GM23338 (cell line): ENCODE data around the gene MYO1D. TPM values are rescaled to one million over a fixed set of nuclear protein-coding genes. Genes with fewer than 3 reads are reported as not detected.

Experiments used
- ATAC-seq: fragments of 200-7000 bp; cut with Tn5 transposase; 3 replicates; pipeline ENCODE4 v1.9.1; 2020
- DNase-seq: peaks from one replicate; pipeline ENCODE4 v3.0.0-alpha.2; 2015; ENCODE audit warnings: low spot score
- H2AFZ ChIP-seq: fragments of 200-600 bp; sonication (generic); 2 replicates; pipeline ENCODE4 v1.8.0; 2016; ENCODE audit warnings: antibody characterized with exemption, mild to moderate bottlenecking, moderate library complexity
- H3F3A ChIP-seq: fragments of 200-600 bp; sonication (generic); replicated peaks from 2 replicates; pipeline ENCODE4 v1.8.0; 2017; ENCODE audit warnings: antibody characterized with exemption, mixed run types, low read depth
- H3K27ac ChIP-seq: fragments of 200-600 bp; sonication (generic); 2 replicates; pipeline ENCODE4 v1.6.1; 2016; ENCODE audit warnings: low read depth
- H3K27me3 ChIP-seq: fragments of 200-600 bp; sonication (generic); 2 replicates; pipeline ENCODE4 v1.8.0; 2016; ENCODE audit warnings: mild to moderate bottlenecking, mixed run types, moderate library complexity; ENCODE audit not compliant: insufficient read depth
- H3K36me3 ChIP-seq: fragments of 200-600 bp; sonication (generic); 2 replicates; pipeline ENCODE4 v1.8.0; 2016; ENCODE audit warnings: mild to moderate bottlenecking; ENCODE audit not compliant: insufficient read depth
- H3K4me1 ChIP-seq: fragments of 200-600 bp; sonication (generic); 2 replicates; pipeline ENCODE4 v1.8.0; 2016; ENCODE audit warnings: mild to moderate bottlenecking, moderate library complexity; ENCODE audit not compliant: insufficient read depth
- H3K4me2 ChIP-seq: fragments of 200-600 bp; sonication (generic); 2 replicates; pipeline ENCODE4 v1.7.1; 2017; ENCODE audit warnings: mixed run types
- H3K4me3 ChIP-seq: fragments of 200-600 bp; sonication (generic); 2 replicates; pipeline ENCODE4 v1.6.1; 2016; ENCODE audit warnings: mixed run types
- H3K79me2 ChIP-seq: fragments of 200-600 bp; sonication (generic); replicated peaks from 2 replicates; pipeline ENCODE4 v1.8.0; 2017; ENCODE audit warnings: mild to moderate bottlenecking; ENCODE audit not compliant: insufficient read depth
- H3K9me2 ChIP-seq: fragments of 200-600 bp; sonication (generic); 2 replicates; pipeline ENCODE4 v1.8.0; 2017; ENCODE audit not compliant: insufficient read depth
- H4K20me1 ChIP-seq: fragments of 200-600 bp; sonication (generic); replicated peaks from 2 replicates; pipeline ENCODE4 v1.8.0; 2017; ENCODE audit warnings: mild to moderate bottlenecking; ENCODE audit not compliant: insufficient read depth
- H3K27ac Mint-ChIP-seq: 2 replicates; pipeline ENCODE4 v1.8.0; 2020; ENCODE audit warnings: inconsistent platforms, mild to moderate bottlenecking, moderate library complexity, mixed read lengths
- H3K27me3 Mint-ChIP-seq: 3 replicates; pipeline ENCODE4 v1.8.0; 2022; ENCODE audit warnings: low read depth, mild to moderate bottlenecking, moderate library complexity, mixed read lengths, inconsistent platforms; ENCODE audit not compliant: insufficient read depth, poor library complexity
- H3K36me3 Mint-ChIP-seq: 3 replicates; pipeline ENCODE4 v1.8.0; 2021; ENCODE audit warnings: low read depth, mild to moderate bottlenecking, inconsistent platforms, moderate library complexity, mixed read lengths
- H3K4me1 Mint-ChIP-seq: 3 replicates; pipeline ENCODE4 v1.8.0; 2020; ENCODE audit warnings: mild to moderate bottlenecking, inconsistent platforms, mixed read lengths
- H3K4me3 Mint-ChIP-seq: 3 replicates; pipeline ENCODE4 v1.8.0; 2021; ENCODE audit warnings: moderate library complexity, mild to moderate bottlenecking, inconsistent platforms, mixed read lengths
- H3K9me3 Mint-ChIP-seq: 3 replicates; pipeline ENCODE4 v1.8.0; 2020; ENCODE audit warnings: moderate library complexity, mild to moderate bottlenecking, inconsistent platforms, mixed read lengths
- EZH2 ChIP-seq: fragments of 200-600 bp; sonication (generic); IDR thresholded peaks from one replicate; pipeline ENCODE4 v1.8.0; 2017; ENCODE audit warnings: antibody characterized with exemption, mild to moderate bottlenecking, low read depth; ENCODE audit not compliant: unreplicated experiment
- JUNB ChIP-seq: IDR thresholded peaks from one replicate; pipeline ENCODE4 v1.6.1; 2016; ENCODE audit warnings: antibody characterized with exemption; ENCODE audit not compliant: unreplicated experiment
- NANOG ChIP-seq: IDR thresholded peaks from 2 replicates; pipeline ENCODE4 v1.6.1; 2016; ENCODE audit warnings: antibody characterized with exemption, borderline replicate concordance
- POLR2AphosphoS5 ChIP-seq: IDR thresholded peaks from 2 replicates; pipeline ENCODE4 v1.6.1; 2016; ENCODE audit warnings: antibody characterized with exemption, low read depth
- REST ChIP-seq: IDR thresholded peaks from one replicate; pipeline ENCODE4 v1.6.1; 2018; ENCODE audit warnings: antibody characterized with exemption; ENCODE audit not compliant: unreplicated experiment
- ZNF331 ChIP-seq: fragments of 250-450 bp; sonication (Bioruptor Pico); IDR thresholded peaks from 2 replicates; pipeline ENCODE4 v1.5.0; 2020; ENCODE audit warnings: low read depth, mild to moderate bottlenecking, moderate library complexity
- polyA plus RNA-seq: library from polyadenylated mRNA; unstranded; fragments of >200 nt; fragmentation: Nextera tagmentation; extraction: Ambion mirVana; gene quantifications from 2 replicates; pipeline ENCODE4 v1.2.1, GENCODE V29; 2016
- total RNA-seq: library from RNA; depleted of rRNA; stranded (reverse); fragments of >200 nt; shearing (Covaris generic); gene quantifications from 2 replicates; pipeline ENCODE4 v1.2.3, GENCODE V29; 2014
- TF ChIP-seq, protein P1 (sequence below), 2 experiments: fragments of 200-600 bp in 1 of 2; sonication (generic) in 1 of 2; conservative IDR thresholded peaks; 2 replicates each; pipeline versions ENCODE4 v1.5.1 to v1.6.1; 2016 to 2017; ENCODE audit warnings: antibody characterized with exemption in 2 of 2, low read depth in 2 of 2, mild to moderate bottlenecking in 2 of 2, moderate library complexity in 1 of 2
- TF ChIP-seq, protein P2 (sequence below): IDR thresholded peaks from 2 replicates; pipeline ENCODE4 v1.6.1; 2016; ENCODE audit warnings: antibody characterized with exemption

MYO1D gene
- total and polyA plus RNA-seq, 2 experiments from 2014 or later = 8.6 to 28.6 TPM

DNA sequence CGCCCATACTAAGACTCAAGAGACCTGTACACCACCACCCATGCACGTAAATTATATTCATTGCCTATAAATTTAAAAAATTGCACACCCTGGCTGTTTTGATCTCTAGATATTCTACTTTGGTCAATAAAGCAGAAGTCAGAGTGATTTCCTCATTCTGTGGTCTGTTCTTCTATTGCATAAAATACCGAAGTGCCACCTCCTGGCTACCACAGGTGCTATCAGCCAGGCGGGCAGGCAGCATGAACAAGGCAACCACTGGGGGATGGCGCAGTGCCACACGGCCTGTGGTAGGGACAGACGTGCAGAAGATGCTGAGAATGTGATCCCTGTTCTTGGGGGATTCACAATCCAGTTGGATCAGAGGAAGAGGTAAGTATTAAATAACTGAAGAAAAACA is 267.8 kb downstream of the MYO1D start:
- no peaks in the 10 kb centered on the region; the same call in 2 of the 3 replicates for H3K9me3 Mint-ChIP-seq
- H3K4me3 Mint-ChIP-seq = no peak overlapping the region
- Histone ChIP-seq H3K4me2 (no peak overlapping the region), H4K20me1 (no peaks in the 10 kb centered on the region), H3F3A (no peaks in the 10 kb centered on the region), H3K4me1 (0 out of 2 replicates have a peak, but pooled peaks cover 7% of the 10 kb centered on the region), H3K27ac (no peak overlapping the region), H3K27me3 (no peaks in the 10 kb centered on the region), H3K36me3 (no peaks in the 10 kb centered on the region), H3K79me2 (no peaks in the 10 kb centered on the region), H3K9me2 (no peaks in the 10 kb centered on the region), H2AFZ (no peak overlapping the region), H3K4me3 (no peak overlapping the region)
- H3K27ac Mint-ChIP-seq = no peak overlapping the region
- TF ChIP-seq EZH2 (no peak), REST (no peak), POLR2AphosphoS5 (no peak), NANOG (no peak), JUNB (no peak), ZNF331 (CRISPR knock-in tag) (no peak)
- TF ChIP-seq, protein P1, sequence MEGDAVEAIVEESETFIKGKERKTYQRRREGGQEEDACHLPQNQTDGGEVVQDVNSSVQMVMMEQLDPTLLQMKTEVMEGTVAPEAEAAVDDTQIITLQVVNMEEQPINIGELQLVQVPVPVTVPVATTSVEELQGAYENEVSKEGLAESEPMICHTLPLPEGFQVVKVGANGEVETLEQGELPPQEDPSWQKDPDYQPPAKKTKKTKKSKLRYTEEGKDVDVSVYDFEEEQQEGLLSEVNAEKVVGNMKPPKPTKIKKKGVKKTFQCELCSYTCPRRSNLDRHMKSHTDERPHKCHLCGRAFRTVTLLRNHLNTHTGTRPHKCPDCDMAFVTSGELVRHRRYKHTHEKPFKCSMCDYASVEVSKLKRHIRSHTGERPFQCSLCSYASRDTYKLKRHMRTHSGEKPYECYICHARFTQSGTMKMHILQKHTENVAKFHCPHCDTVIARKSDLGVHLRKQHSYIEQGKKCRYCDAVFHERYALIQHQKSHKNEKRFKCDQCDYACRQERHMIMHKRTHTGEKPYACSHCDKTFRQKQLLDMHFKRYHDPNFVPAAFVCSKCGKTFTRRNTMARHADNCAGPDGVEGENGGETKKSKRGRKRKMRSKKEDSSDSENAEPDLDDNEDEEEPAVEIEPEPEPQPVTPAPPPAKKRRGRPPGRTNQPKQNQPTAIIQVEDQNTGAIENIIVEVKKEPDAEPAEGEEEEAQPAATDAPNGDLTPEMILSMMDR (conservative IDR thresholded peaks at IDR 0.05; ENCODE audit: low read depth in 2 of 2) = peak in 1 of 2 experiments; percentile 53; a peak in 2 of 4 replicates
- TF ChIP-seq, protein P2, sequence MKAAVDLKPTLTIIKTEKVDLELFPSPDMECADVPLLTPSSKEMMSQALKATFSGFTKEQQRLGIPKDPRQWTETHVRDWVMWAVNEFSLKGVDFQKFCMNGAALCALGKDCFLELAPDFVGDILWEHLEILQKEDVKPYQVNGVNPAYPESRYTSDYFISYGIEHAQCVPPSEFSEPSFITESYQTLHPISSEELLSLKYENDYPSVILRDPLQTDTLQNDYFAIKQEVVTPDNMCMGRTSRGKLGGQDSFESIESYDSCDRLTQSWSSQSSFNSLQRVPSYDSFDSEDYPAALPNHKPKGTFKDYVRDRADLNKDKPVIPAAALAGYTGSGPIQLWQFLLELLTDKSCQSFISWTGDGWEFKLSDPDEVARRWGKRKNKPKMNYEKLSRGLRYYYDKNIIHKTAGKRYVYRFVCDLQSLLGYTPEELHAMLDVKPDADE = no peak
- DNase-seq (no peak), ATAC-seq (peak; percentile 45)
- no peaks in the 10 kb centered on the region for H3K36me3 Mint-ChIP-seq
- no peaks in the 10 kb centered on the region; the same call in 2 of the 3 replicates for H3K4me1 Mint-ChIP-seq
- H3K27me3 Mint-ChIP-seq = no peaks in the 10 kb centered on the region

DNA sequence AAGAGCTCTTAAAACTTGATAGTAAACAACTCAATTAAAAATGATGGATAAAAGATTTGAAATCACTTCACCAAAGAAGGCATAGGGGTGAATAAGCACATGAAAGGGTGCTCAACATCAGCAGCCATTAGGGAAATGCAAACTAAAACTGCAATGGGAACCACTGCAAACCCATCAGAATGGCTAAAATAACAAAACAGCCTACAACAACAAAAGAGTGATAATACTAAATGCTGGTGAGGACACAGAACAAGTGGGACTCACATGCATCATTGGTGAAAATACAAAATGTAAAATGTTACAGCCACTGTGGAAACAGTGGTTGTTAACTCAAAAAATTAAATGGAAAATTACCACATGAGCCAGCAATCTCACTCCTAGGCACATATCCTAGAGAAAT is 268.7 kb downstream of the MYO1D start:
- ATAC-seq = no peak
- H3K36me3 Mint-ChIP-seq = no peaks in the 10 kb centered on the region
- no peak overlapping the region for H3K4me3 Mint-ChIP-seq
- TF ChIP-seq, protein P1 (conservative IDR thresholded peaks at IDR 0.05; ENCODE audit: low read depth in 2 of 2) = no peak

More for the DNA sequence above, 268.7 kb downstream of the MYO1D start:
- Mint-ChIP-seq H3K27me3 (no peaks in the 10 kb centered on the region), H3K4me1 (no peaks in the 10 kb centered on the region; the same call in 2 of the 3 replicates), H3K27ac (no peak overlapping the region), H3K9me3 (no peaks in the 10 kb centered on the region; the same call in 2 of the 3 replicates)
- H3K9me2 ChIP-seq = no peaks in the 10 kb centered on the region
- no peaks in the 10 kb centered on the region for H4K20me1 ChIP-seq
- H3K27me3 ChIP-seq = no peaks in the 10 kb centered on the region
- 0 out of 2 replicates have a peak, but pooled peaks cover 7% of the 10 kb centered on the region for H3K4me1 ChIP-seq
- H2AFZ ChIP-seq = no peak overlapping the region
- no peak overlapping the region for H3K27ac ChIP-seq
- H3F3A ChIP-seq = no peaks in the 10 kb centered on the region
- no peak overlapping the region for H3K4me2 ChIP-seq
- no peak overlapping the region for H3K4me3 ChIP-seq
- H3K36me3 ChIP-seq = no peaks in the 10 kb centered on the region
- no peak for DNase-seq
- H3K79me2 ChIP-seq = no peaks in the 10 kb centered on the region
